Measurements from ENCODE around the gene PRRG2. TPM values are rescaled to one million over a fixed set of nuclear protein-coding genes. Genes with fewer than 3 reads are reported as not detected.
A peak's percentile ranks its signal among the peaks of the same experiment; 100 is the strongest.

PRRG2 gene
- total RNA-seq, 3 donors from 2014 or later = 0.32 to 16.1 (median 10.2) TPM

GRCh38 chr19:49594993-49595818 is 14.1 kb downstream of the PRRG2 start:
- H3K9me3 ChIP-seq = no peaks in the 10 kb centered on the region
- intact Hi-C loops (cut with DNase I; ENCODE audit: low total_unique reads) = no loop called here
- no peak for DNase-seq (ENCODE audit: low spot score in 2 of 2)
- no peaks in the 10 kb centered on the region for H3K27me3 ChIP-seq
- no peak overlapping the region for H3K27ac ChIP-seq
- peaks cover 5% of the 10 kb centered on the region for H3K36me3 ChIP-seq
- peaks cover 4 to 6% of the 10 kb centered on the region in 2 donors for H3K4me1 ChIP-seq
- TF ChIP-seq POLR2AphosphoS5 (IDR thresholded peaks at IDR 0.05) = no peak
- TF ChIP-seq CTCF (IDR thresholded peaks at IDR 0.05) = no peak
- no peak for TF ChIP-seq POLR2A (IDR thresholded peaks at IDR 0.05)
- no peak overlapping the region for H3K4me3 ChIP-seq

- DNase-seq (ENCODE audit: low spot score in 2 of 2) = no peak
Measured at GRCh38 chr19:49595819-49596404, 14.8 kb downstream of the PRRG2 start.

GRCh38 chr19:49596407-49596806 is 15.3 kb downstream of the PRRG2 start:
- intact Hi-C loops (cut with DNase I; ENCODE audit: low total_unique reads) = no loop called here

More at GRCh38 chr19:49595819-49596404, 14.8 kb downstream of the PRRG2 start:
- Histone ChIP-seq H3K36me3 (peaks cover 5% of the 10 kb centered on the region), H3K27ac (peak overlapping the region in 1 of 2 donors; percentile 12), H3K27me3 (no peaks in the 10 kb centered on the region), H3K4me1 (peaks cover 4 to 6% of the 10 kb centered on the region in 2 donors), H3K4me3 (no peak overlapping the region), H3K9me3 (no peaks in the 10 kb centered on the region)
- intact Hi-C loops (cut with DNase I; ENCODE audit: low total_unique reads) = no loop called here
- no peak for TF ChIP-seq POLR2AphosphoS5 (IDR thresholded peaks at IDR 0.05)
- TF ChIP-seq POLR2A (IDR thresholded peaks at IDR 0.05) = no peak
- no peak for TF ChIP-seq CTCF (IDR thresholded peaks at IDR 0.05)

GRCh38 chr19:49596954-49597702 is 16.0 kb downstream of the PRRG2 start:
- H3K27ac ChIP-seq = no peak overlapping the region
- intact Hi-C loops (cut with DNase I; ENCODE audit: low total_unique reads) = no loop called here
- H3K36me3 ChIP-seq = peaks cover 5% of the 10 kb centered on the region
- no peaks in the 10 kb centered on the region for H3K27me3 ChIP-seq
- H3K4me3 ChIP-seq = no peak overlapping the region
- peaks cover 4 to 6% of the 10 kb centered on the region in 2 donors for H3K4me1 ChIP-seq
- DNase-seq (ENCODE audit: low spot score in 2 of 2) = no peak
- no peaks in the 10 kb centered on the region for H3K9me3 ChIP-seq
- TF ChIP-seq POLR2AphosphoS5 (IDR thresholded peaks at IDR 0.05) (no peak), POLR2A (IDR thresholded peaks at IDR 0.05) (no peak), CTCF (IDR thresholded peaks at IDR 0.05) (no peak)

More at GRCh38 chr19:49596407-49596806, 15.3 kb downstream of the PRRG2 start:
- no peak for DNase-seq (ENCODE audit: low spot score in 2 of 2)
- Histone ChIP-seq H3K27ac (peak overlapping the region in 1 of 2 donors; percentile 12), H3K27me3 (no peaks in the 10 kb centered on the region), H3K9me3 (no peaks in the 10 kb centered on the region), H3K4me3 (no peak overlapping the region), H3K4me1 (peaks cover 4 to 6% of the 10 kb centered on the region in 2 donors), H3K36me3 (peaks cover 5% of the 10 kb centered on the region)
- TF ChIP-seq CTCF (IDR thresholded peaks at IDR 0.05) (no peak), POLR2AphosphoS5 (IDR thresholded peaks at IDR 0.05) (no peak), POLR2A (IDR thresholded peaks at IDR 0.05) (no peak)
